ENCODE results near the gene KIF24.

DNA sequence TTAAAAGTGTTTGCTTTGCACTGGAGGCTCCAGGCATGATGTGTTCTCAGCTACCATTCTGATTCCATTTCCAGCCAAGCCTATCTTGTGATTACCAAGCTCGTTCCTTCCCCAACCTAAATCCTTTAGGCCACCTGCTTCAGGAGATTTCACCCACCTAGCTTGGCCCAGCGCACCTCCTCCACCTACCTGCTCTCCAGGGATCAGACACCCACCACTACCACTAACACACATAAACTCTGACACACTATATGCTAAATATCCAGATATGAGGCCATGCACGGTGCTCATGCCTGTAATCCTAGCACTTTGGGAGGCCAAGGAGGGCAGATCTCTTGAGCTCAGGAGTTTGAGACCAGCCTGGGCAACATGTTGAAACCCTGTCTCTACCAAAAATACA, 45.3 kb upstream of the KIF24 start:
- TF ChIP-seq, protein P1, sequence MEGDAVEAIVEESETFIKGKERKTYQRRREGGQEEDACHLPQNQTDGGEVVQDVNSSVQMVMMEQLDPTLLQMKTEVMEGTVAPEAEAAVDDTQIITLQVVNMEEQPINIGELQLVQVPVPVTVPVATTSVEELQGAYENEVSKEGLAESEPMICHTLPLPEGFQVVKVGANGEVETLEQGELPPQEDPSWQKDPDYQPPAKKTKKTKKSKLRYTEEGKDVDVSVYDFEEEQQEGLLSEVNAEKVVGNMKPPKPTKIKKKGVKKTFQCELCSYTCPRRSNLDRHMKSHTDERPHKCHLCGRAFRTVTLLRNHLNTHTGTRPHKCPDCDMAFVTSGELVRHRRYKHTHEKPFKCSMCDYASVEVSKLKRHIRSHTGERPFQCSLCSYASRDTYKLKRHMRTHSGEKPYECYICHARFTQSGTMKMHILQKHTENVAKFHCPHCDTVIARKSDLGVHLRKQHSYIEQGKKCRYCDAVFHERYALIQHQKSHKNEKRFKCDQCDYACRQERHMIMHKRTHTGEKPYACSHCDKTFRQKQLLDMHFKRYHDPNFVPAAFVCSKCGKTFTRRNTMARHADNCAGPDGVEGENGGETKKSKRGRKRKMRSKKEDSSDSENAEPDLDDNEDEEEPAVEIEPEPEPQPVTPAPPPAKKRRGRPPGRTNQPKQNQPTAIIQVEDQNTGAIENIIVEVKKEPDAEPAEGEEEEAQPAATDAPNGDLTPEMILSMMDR (IDR thresholded peaks at IDR 0.05), result no peak
- TF ChIP-seq POLR2AphosphoS5 (IDR thresholded peaks at IDR 0.05), result no peak
